Measurements from ENCODE around the gene DCTN1.

DCTN1 gene

GRCh38 chr2:74420006-74420405, 39.9 kb upstream of the DCTN1 start:
- TF ChIP-seq POLR2AphosphoS5 (IDR thresholded peaks at IDR 0.05; ENCODE audit: low read depth, low read length) (no peak), POLR2A (IDR thresholded peaks at IDR 0.05; ENCODE audit: low read depth, low read length) (no peak), TAF1 (IDR thresholded peaks at IDR 0.05; ENCODE audit: borderline replicate concordance, low read depth, low read length) (no peak)
- FAIRE-seq = no peak
- no peak for DNase-seq (ENCODE audit: insufficient read length)

GRCh38 chr2:74419345-74419744, 39.2 kb upstream of the DCTN1 start:
- no peak for FAIRE-seq
- no peak for DNase-seq (ENCODE audit: insufficient read length)
- TF ChIP-seq TAF1 (IDR thresholded peaks at IDR 0.05; ENCODE audit: borderline replicate concordance, low read depth, low read length) = no peak

- TF ChIP-seq POLR2AphosphoS5 (IDR thresholded peaks at IDR 0.05; ENCODE audit: low read depth, low read length) (no peak), TAF1 (IDR thresholded peaks at IDR 0.05; ENCODE audit: borderline replicate concordance, low read depth, low read length) (no peak), POLR2A (IDR thresholded peaks at IDR 0.05; ENCODE audit: low read depth, low read length) (no peak)
- DNase-seq (ENCODE audit: insufficient read length) (no peak), FAIRE-seq (no peak)
Measured at GRCh38 chr2:74418312-74418711, 38.2 kb upstream of the DCTN1 start.

GRCh38 chr2:74417763-74418162, 37.7 kb upstream of the DCTN1 start:
- TF ChIP-seq POLR2A (IDR thresholded peaks at IDR 0.05; ENCODE audit: low read depth, low read length) = no peak
- no peak for TF ChIP-seq POLR2AphosphoS5 (IDR thresholded peaks at IDR 0.05; ENCODE audit: low read depth, low read length)
- no peak for TF ChIP-seq TAF1 (IDR thresholded peaks at IDR 0.05; ENCODE audit: borderline replicate concordance, low read depth, low read length)
- DNase-seq (ENCODE audit: insufficient read length) (no peak), FAIRE-seq (no peak)

GRCh38 chr2:74417197-74417596, 37.1 kb upstream of the DCTN1 start:
- DNase-seq (ENCODE audit: insufficient read length) (no peak), FAIRE-seq (no peak)
- TF ChIP-seq POLR2AphosphoS5 (IDR thresholded peaks at IDR 0.05; ENCODE audit: low read depth, low read length) (no peak), POLR2A (IDR thresholded peaks at IDR 0.05; ENCODE audit: low read depth, low read length) (no peak), TAF1 (IDR thresholded peaks at IDR 0.05; ENCODE audit: borderline replicate concordance, low read depth, low read length) (no peak)

- no peak for DNase-seq (ENCODE audit: insufficient read length)
- TF ChIP-seq POLR2AphosphoS5 (IDR thresholded peaks at IDR 0.05; ENCODE audit: low read depth, low read length) = no peak
- no peak for TF ChIP-seq TAF1 (IDR thresholded peaks at IDR 0.05; ENCODE audit: borderline replicate concordance, low read depth, low read length)
- no peak for TF ChIP-seq POLR2A (IDR thresholded peaks at IDR 0.05; ENCODE audit: low read depth, low read length)
- FAIRE-seq = no peak
Measured at GRCh38 chr2:74416778-74417177, 36.7 kb upstream of the DCTN1 start.

- TF ChIP-seq TAF1 (IDR thresholded peaks at IDR 0.05; ENCODE audit: borderline replicate concordance, low read depth, low read length) (no peak), POLR2A (IDR thresholded peaks at IDR 0.05; ENCODE audit: low read depth, low read length) (no peak), POLR2AphosphoS5 (IDR thresholded peaks at IDR 0.05; ENCODE audit: low read depth, low read length) (no peak)
- DNase-seq (ENCODE audit: insufficient read length) = no peak
- FAIRE-seq = no peak
Measured at GRCh38 chr2:74415762-74416395, 35.8 kb upstream of the DCTN1 start.

GRCh38 chr2:74414881-74415761, 35.0 kb upstream of the DCTN1 start:
- DNase-seq (ENCODE audit: insufficient read length) = no peak

GRCh38 chr2:74414441-74414840, 34.3 kb upstream of the DCTN1 start:
- FAIRE-seq (no peak), DNase-seq (ENCODE audit: insufficient read length) (no peak)
- no peak for TF ChIP-seq POLR2A (IDR thresholded peaks at IDR 0.05; ENCODE audit: low read depth, low read length)
- no peak for TF ChIP-seq TAF1 (IDR thresholded peaks at IDR 0.05; ENCODE audit: borderline replicate concordance, low read depth, low read length)
- TF ChIP-seq POLR2AphosphoS5 (IDR thresholded peaks at IDR 0.05; ENCODE audit: low read depth, low read length) = no peak

More at GRCh38 chr2:74414881-74415761, 35.0 kb upstream of the DCTN1 start:
- no peak for TF ChIP-seq POLR2AphosphoS5 (IDR thresholded peaks at IDR 0.05; ENCODE audit: low read depth, low read length)
- no peak for TF ChIP-seq TAF1 (IDR thresholded peaks at IDR 0.05; ENCODE audit: borderline replicate concordance, low read depth, low read length)
- no peak for TF ChIP-seq POLR2A (IDR thresholded peaks at IDR 0.05; ENCODE audit: low read depth, low read length)
- no peak for FAIRE-seq

GRCh38 chr2:74413001-74413698, 33.0 kb upstream of the DCTN1 start:
- DNase-seq (ENCODE audit: insufficient read length) = no peak

GRCh38 chr2:74407682-74408081, 27.6 kb upstream of the DCTN1 start:
- no peak for FAIRE-seq
- TF ChIP-seq POLR2AphosphoS5 (IDR thresholded peaks at IDR 0.05; ENCODE audit: low read depth, low read length) (no peak), POLR2A (IDR thresholded peaks at IDR 0.05; ENCODE audit: low read depth, low read length) (no peak), TAF1 (IDR thresholded peaks at IDR 0.05; ENCODE audit: borderline replicate concordance, low read depth, low read length) (no peak)

More at GRCh38 chr2:74413001-74413698, 33.0 kb upstream of the DCTN1 start:
- TF ChIP-seq TAF1 (IDR thresholded peaks at IDR 0.05; ENCODE audit: borderline replicate concordance, low read depth, low read length) (no peak), POLR2AphosphoS5 (IDR thresholded peaks at IDR 0.05; ENCODE audit: low read depth, low read length) (no peak), POLR2A (IDR thresholded peaks at IDR 0.05; ENCODE audit: low read depth, low read length) (no peak)
- no peak for FAIRE-seq

More at GRCh38 chr2:74407682-74408081, 27.6 kb upstream of the DCTN1 start:
- no peak for DNase-seq (ENCODE audit: insufficient read length)
